ENCODE data around the gene MMP25. TPM values are rescaled to one million over a fixed set of nuclear protein-coding genes. Genes with fewer than 3 reads are reported as not detected.

The MMP25 gene
- total RNA-seq, 4 donors from 2014 or later = under 0.01 to 4.5 (median 0.12) TPM

- peak overlapping the region; percentile 68 to 94 (median 80) for H3K4me3 ChIP-seq
- intact Hi-C loops (cut with DNase I) = loop anchor here (2.0 to 5.0 kb wide), 2 partner anchors 70 to 109 kb away; no protein-coding TSS in a partner anchor
- H3K36me3 ChIP-seq = peaks cover 0 to 4% (median 0%) of the 10 kb centered on the region in 4 donors
- no peak for DNase-seq (ENCODE audit: extremely low spot score)
- TF ChIP-seq POLR2A (IDR thresholded peaks at IDR 0.05; ENCODE audit: low read depth) (no peak), EP300 (IDR thresholded peaks at IDR 0.05) (no peak), CTCF (IDR thresholded peaks at IDR 0.05) (no peak), POLR2AphosphoS5 (IDR thresholded peaks at IDR 0.05) (no peak)
- H3K27me3 ChIP-seq = peaks cover 0 to 12% (median 0%) of the 10 kb centered on the region in 4 donors
- no peaks in the 10 kb centered on the region for H3K9me3 ChIP-seq
- peaks cover 21 to 26% (median 23%) of the 10 kb centered on the region in 4 donors for H3K4me1 ChIP-seq
- WGBS = 39% methylated on average over 17 of the region's 77 CpGs
- peak overlapping the region in 3 of 4 donors; percentile 67 to 74 (median 71) for H3K27ac ChIP-seq (replicated peaks in 1 of 4)
Measured at GRCh38 chr16:3058139-3059030, 12.0 kb downstream of the MMP25 start.

- intact Hi-C loops (cut with DNase I) = loop anchor here (2.0 to 5.0 kb wide), 2 partner anchors 70 to 108 kb away; no protein-coding TSS in a partner anchor
- H3K36me3 ChIP-seq = peaks cover 0 to under 1% (median 0%) of the 10 kb centered on the region in 4 donors
- H3K4me1 ChIP-seq = peaks cover 21 to 26% (median 23%) of the 10 kb centered on the region in 4 donors
- peaks cover 0 to 12% (median 0%) of the 10 kb centered on the region in 4 donors for H3K27me3 ChIP-seq
- 0% methylated on average over 1 of the region's 67 CpGs for WGBS
- H3K4me3 ChIP-seq = peak overlapping the region; percentile 68 to 94 (median 80)
- H3K27ac ChIP-seq (replicated peaks in 1 of 4) = peak overlapping the region; percentile 67 to 74 (median 69)
- DNase-seq (ENCODE audit: extremely low spot score) = peak; percentile 94
- H3K9me3 ChIP-seq = no peaks in the 10 kb centered on the region
- peak; percentile 95 to 99 (median 97) for TF ChIP-seq CTCF (IDR thresholded peaks at IDR 0.05)
- TF ChIP-seq EP300 (IDR thresholded peaks at IDR 0.05) = no peak
- no peak for TF ChIP-seq POLR2A (IDR thresholded peaks at IDR 0.05; ENCODE audit: low read depth)
- peak; percentile 56 to 80 for TF ChIP-seq POLR2AphosphoS5 (IDR thresholded peaks at IDR 0.05)
Measured at GRCh38 chr16:3059041-3059722, 12.8 kb downstream of the MMP25 start.

GRCh38 chr16:3059723-3060242, 13.4 kb downstream of the MMP25 start:
- Histone ChIP-seq H3K27ac (replicated peaks in 1 of 4) (peak overlapping the region; percentile 67 to 74 (median 69)), H3K9me3 (no peaks in the 10 kb centered on the region), H3K4me1 (peaks cover 23 to 31% (median 28%) of the 10 kb centered on the region in 4 donors), H3K27me3 (peaks cover 0 to 12% (median 0%) of the 10 kb centered on the region in 4 donors), H3K4me3 (peak overlapping the region; percentile 68 to 94 (median 80)), H3K36me3 (no peaks in the 10 kb centered on the region)
- no peak for DNase-seq (ENCODE audit: extremely low spot score)
- intact Hi-C loops (cut with DNase I) = loop anchor here (2.0 to 5.0 kb wide), 2 partner anchors 69 to 108 kb away; no protein-coding TSS in a partner anchor
- WGBS = 83% methylated on average over 5 of the region's 9 CpGs
- TF ChIP-seq POLR2AphosphoS5 (IDR thresholded peaks at IDR 0.05) (no peak), EP300 (IDR thresholded peaks at IDR 0.05) (no peak), POLR2A (IDR thresholded peaks at IDR 0.05; ENCODE audit: low read depth) (no peak), CTCF (IDR thresholded peaks at IDR 0.05) (no peak)

- peaks cover 29 to 38% (median 36%) of the 10 kb centered on the region in 4 donors for H3K4me1 ChIP-seq
- TF ChIP-seq CTCF (IDR thresholded peaks at IDR 0.05) (no peak), POLR2AphosphoS5 (IDR thresholded peaks at IDR 0.05) (no peak), EP300 (IDR thresholded peaks at IDR 0.05) (no peak), POLR2A (IDR thresholded peaks at IDR 0.05; ENCODE audit: low read depth) (no peak)
- no peak overlapping the region for H3K27ac ChIP-seq (replicated peaks in 1 of 4)
- no peaks in the 10 kb centered on the region for H3K36me3 ChIP-seq
- peaks cover 0 to 12% (median 0%) of the 10 kb centered on the region in 4 donors for H3K27me3 ChIP-seq
- no peaks in the 10 kb centered on the region for H3K9me3 ChIP-seq
- DNase-seq (ENCODE audit: extremely low spot score) = no peak
- H3K4me3 ChIP-seq = no peak overlapping the region
- whole genome bisulfite sequencing = 86% methylated on average over 14 of the region's 14 CpGs
- intact Hi-C loops (cut with DNase I) = no loop called here
Measured at GRCh38 chr16:3060339-3061127, 14.2 kb downstream of the MMP25 start.
